Measurements from ENCODE around the gene RSAD2.
"Not testable (repeated sequence)": the region's sequence is repeated elsewhere in the genome, so short reads cannot be mapped to it uniquely, and the experiment has no call there.

The RSAD2 gene

DNA sequence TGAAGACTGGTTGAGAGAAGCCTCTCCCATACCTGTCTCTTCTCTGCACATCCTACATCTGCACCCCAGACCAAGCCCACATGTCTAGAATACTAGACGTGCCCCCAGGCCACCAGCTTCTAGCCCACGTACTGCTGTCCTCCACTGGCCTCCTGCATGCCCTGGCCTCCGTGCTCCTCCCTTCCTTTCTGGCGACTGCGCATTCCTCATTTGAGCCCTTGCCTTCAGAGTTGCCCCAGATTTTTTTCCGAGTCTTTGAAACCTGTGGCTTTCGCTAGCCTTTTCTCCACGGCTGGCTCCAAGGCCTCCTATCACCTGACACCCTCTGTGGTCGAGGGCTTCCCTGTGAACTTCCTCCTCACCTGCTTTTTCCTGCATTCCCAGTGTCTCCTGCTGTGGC lies 50.9 kb downstream of the RSAD2 start:
- no peak for DNase-seq

DNA sequence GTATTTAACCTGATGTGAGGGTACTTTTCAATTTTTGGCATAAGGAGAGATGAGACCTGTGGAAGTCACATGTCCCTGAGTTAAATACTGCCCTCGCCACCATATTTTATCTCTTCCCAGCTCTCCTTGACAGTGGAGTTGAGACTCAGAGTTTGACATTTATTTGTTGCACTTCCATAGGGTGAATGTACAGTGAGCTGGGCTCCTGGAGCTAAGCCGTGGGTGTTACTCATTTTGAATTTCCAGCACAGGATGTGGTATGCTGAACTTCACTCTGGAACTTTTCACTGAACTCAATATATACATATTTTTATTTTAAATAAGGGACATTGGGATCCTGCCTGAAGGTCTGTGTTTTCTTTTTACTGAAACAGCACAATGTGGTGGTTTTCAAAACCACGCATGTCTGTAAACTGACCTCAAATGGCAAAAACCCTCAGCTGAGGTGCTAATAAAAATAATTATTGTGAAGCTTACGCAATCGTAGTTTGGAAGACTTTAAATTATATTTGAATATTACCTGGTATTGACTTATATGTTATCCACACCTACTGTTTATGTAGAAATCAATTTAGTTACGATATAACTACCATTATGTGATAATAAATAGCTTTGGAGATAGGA lies 51.7 kb downstream of the RSAD2 start:
- no peak for DNase-seq

DNA sequence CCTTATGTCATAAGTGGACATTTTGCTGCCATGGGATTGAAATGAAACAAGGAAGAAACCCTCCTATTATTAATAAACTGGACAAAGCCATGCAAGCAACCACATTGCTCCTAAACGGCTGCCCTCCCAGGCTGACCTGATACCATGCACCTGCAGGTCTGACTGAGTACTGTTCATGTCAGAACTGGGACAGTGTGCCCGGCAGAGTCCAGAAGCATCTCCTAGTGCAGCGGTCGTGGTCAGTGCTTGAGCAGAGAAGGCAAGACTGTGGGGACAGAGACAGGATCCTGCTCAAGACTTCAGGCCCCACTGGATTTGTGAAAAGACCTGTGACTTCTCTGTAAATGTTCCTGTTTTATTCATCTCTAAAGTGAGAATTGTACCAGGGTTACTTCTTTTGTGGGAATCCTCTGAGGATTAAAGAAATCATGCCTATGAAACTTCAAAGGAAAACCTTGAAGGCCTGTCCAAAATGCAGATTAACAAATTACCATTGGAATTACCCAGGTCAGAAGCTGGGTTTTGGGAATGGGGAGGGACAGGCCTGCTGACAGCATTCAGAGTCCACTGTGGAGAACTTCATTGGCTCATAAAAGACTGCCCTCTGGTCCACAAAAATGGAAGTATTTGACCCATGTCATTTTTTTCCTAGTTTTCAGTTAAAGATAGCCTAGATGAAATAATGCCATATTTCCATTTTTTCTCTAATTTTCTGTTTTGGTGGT lies 53.5 kb downstream of the RSAD2 start:
- DNase-seq: peak; percentile 3

GRCh38 chr2:6931753-6932152 lies 54.2 kb downstream of the RSAD2 start:
- DNase-seq: no peak

DNA sequence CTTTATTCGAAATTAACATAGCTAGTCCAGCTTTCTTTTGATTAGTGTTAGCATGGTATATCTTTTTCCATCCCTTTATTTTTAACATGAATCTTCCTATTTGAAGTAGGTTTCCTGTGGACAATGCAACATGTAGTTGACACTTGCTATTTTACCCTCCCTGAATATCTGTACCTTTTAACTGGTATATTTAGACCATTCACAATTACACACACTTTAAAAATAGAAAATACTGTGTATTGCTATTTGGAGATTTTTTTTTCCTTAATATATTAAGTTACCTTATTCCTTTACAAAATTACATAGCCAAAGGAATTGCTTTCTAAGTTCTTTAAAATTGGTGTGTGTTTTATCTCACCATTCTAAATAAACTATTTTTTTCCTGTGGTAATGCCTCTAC lies 54.6 kb downstream of the RSAD2 start:
- no peak for DNase-seq

DNA sequence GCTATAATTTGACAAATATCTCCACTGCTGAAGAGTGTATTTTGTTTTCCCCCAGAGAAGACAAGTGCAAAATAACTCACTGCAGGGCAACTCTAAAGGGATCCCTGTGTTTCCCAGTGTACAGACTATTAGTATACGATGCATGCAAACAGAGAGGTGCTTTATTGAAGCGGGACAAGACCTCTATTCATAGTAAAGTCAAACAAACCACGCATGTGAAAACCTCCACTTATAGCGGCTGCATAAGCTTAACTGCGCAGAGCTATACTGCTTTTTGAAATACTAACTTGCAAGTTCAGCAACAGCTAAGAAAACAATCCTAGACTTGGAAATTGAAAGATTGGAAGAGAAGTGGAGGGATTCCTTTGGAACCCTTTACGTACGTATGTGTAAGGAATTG lies 55.3 kb downstream of the RSAD2 start:
- no peak for DNase-seq

GRCh38 chr2:6933911-6934310 lies 56.3 kb downstream of the RSAD2 start:
- no peak for DNase-seq

- DNase-seq: no peak
These were observed 56.8 kb downstream of the RSAD2 start for GRCh38 chr2:6934345-6934744.

GRCh38 chr2:6934758-6935651 lies 57.4 kb downstream of the RSAD2 start:
- no peak for DNase-seq

DNA sequence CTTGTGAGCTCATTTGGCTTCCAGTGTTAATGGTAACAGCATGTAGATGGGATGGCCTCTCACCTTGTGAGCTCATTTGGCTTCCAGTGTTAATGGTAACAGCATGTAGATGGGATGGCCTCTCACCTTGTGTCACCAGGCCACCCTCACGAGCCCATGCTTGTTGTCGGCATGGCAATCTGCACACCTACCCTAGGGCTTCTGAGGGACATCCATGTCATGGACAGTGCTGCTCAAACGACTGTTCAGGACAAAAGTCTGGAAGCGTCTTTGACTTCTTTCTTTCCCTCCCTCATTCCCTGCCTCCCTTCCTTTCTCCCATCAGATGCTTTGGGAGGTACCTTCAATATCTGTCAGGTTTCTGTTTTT lies 58.1 kb downstream of the RSAD2 start:
- DNase-seq: not testable (repeated sequence)

GRCh38 chr2:6937157-6937556 lies 59.6 kb downstream of the RSAD2 start:
- no peak for DNase-seq

DNA sequence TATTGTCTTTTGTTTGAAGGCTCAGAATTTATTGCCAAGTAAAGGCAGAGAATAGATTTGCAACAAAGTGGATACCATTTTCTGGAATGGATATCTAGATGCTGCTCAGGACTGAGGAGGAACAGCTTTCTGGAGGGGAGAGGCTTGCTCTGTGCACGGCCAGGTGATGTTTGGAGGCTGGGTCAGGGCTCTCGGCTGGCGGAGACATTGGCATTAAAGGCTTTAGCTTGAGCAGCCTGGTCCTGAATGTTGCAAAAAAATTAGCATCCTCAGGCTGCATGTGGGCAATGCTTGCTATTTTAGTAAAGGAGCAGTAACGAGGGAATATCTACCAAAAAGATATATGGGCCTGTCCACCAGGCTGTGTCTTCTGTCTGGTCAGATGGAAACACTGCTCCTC lies 60.0 kb downstream of the RSAD2 start:
- no peak for DNase-seq

- DNase-seq: no peak
These were observed 61.5 kb downstream of the RSAD2 start for GRCh38 chr2:6939071-6939470.

- DNase-seq: no peak
These were observed 63.2 kb downstream of the RSAD2 start for GRCh38 chr2:6940820-6941219.

DNA sequence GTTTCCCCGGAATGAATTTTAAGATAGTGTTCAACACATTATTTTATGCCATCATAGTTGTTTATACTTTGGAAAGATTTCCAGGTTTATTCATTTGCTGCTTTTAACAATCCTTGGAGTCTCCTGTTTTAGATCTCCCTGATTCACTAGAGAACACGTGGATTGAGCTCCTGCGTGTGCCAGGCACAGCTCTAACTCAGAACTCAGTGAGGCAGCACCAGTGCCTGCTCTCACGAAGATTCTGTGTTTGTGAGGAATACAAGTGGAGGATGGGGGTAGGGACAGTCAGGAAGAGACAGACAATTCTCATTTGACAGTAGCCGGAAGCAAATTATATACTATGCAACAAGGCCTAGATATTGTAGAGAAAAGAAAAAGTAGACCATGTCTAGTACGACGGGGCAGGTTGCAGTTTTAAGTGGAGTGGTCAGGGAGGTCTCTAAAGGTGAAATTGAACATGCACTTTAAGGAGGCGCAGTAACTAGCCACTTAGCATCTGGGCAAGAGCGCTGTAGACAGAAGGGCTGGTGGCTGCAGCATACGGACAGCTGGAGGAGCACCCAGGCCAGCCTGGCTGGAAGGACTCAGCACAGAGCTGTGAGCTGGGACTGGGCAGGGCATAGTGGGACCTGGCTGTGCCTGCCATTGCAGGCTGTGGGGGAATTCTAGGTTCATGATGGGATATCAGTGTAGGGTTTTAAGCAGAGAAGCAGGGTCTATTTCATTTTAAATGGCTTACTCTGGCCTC lies 63.9 kb downstream of the RSAD2 start:
- no peak for DNase-seq

- no peak for DNase-seq
These were observed 65.3 kb downstream of the RSAD2 start for GRCh38 chr2:6942848-6943247.

GRCh38 chr2:6943523-6943922 lies 65.9 kb downstream of the RSAD2 start:
- no peak for DNase-seq

- no peak for DNase-seq
These were observed 66.4 kb downstream of the RSAD2 start for GRCh38 chr2:6943971-6944370.

DNA sequence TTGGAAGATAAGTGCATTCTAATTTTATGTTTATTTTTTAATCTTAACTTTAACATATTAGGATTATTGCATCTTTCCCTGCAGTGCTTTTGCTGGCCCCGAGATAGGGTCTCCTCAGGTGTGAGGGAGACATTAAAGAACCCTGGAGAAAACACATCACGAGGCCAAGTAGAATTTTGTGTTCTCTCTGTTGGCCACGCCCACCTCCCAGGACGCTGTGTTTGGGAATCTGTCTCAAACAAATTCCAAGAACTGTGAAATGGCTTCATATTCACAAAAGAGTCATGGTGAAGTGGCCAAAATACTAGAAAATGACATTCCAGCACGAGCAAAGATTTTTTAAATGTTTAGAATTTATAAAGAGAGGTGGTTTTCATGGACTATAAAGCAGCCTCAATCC lies 67.0 kb downstream of the RSAD2 start:
- no peak for DNase-seq

- no peak for DNase-seq
These were observed 67.7 kb downstream of the RSAD2 start for GRCh38 chr2:6945087-6945813.

- no peak for DNase-seq
These were observed 68.2 kb downstream of the RSAD2 start for GRCh38 chr2:6945821-6946220.

- no peak for DNase-seq
These were observed 69.1 kb downstream of the RSAD2 start for GRCh38 chr2:6946722-6947121.
